IMR-90 (cell line): ENCODE results near the gene KCNQ5. TPM values are rescaled to one million over a fixed set of nuclear protein-coding genes. Genes with fewer than 3 reads are reported as not detected.

Source experiments
- ATAC-seq: fragments of 200-7000 bp; cut with Tn5 transposase; 2 replicates; pipeline ENCODE4 v1.9.1; 2020; ENCODE audit warnings: low read depth, mild to moderate bottlenecking, moderate library complexity
- BruUV-seq: library from RNA; stranded (reverse); fragments of 400-500 nt; replicated peaks from 2 replicates; lab custom pipeline; 2021; lab: Mats Ljungman, UMichigan
- CTCF ChIA-PET: fragments of 300-600 bp; formaldehyde crosslinking; extraction: SDS; loops from one replicate; lab custom pipeline; 2021; ENCODE audit warnings: antibody characterized with exemption; lab: Yijun Ruan, JAX
- POLR2A ChIA-PET: fragments of 300-600 bp; sonication (Branson Sonifier 250); formaldehyde crosslinking; loops from one replicate; lab custom pipeline; 2022; ENCODE audit warnings: antibody characterized with exemption; ENCODE audit not compliant: unreplicated experiment; lab: Charles Lee
- DNase-seq: peaks from one replicate; pipeline ENCODE4 v3.0.0; 2013
- H2AFZ ChIP-seq: replicated peaks from 2 replicates; pipeline ENCODE3; 2013; ENCODE audit warnings: low read length, mild to moderate bottlenecking; ENCODE audit not compliant: poor library complexity
- H2AK5ac ChIP-seq: 2 replicates; pipeline ENCODE4 v1.6.1; 2013; ENCODE audit warnings: low read depth, low read length, inconsistent platforms
- H2AK9ac ChIP-seq: replicated peaks from 2 replicates; pipeline ENCODE3; 2013; ENCODE audit warnings: mild to moderate bottlenecking, low read depth, low read length, moderate library complexity; ENCODE audit not compliant: poor library complexity
- H2BK120ac ChIP-seq: 2 replicates; pipeline ENCODE4 v1.6.1; 2013; ENCODE audit warnings: low read depth, low read length, inconsistent platforms
- H2BK15ac ChIP-seq: 3 replicates; pipeline ENCODE4 v1.6.1; 2013; ENCODE audit warnings: low read depth, low read length, inconsistent platforms
- H2BK20ac ChIP-seq: 2 replicates; pipeline ENCODE4 v1.6.1; 2013; ENCODE audit warnings: low read depth, mild to moderate bottlenecking, inconsistent platforms, low read length, moderate library complexity
- H2BK5ac ChIP-seq: 2 replicates; pipeline ENCODE4 v1.6.1; 2013; ENCODE audit warnings: mild to moderate bottlenecking, low read depth, low read length, inconsistent platforms; ENCODE audit not compliant: poor library complexity, severe bottlenecking
- H3K14ac ChIP-seq: replicated peaks from 2 replicates; pipeline ENCODE4 v1.6.1; 2013; ENCODE audit warnings: low read depth, low read length, inconsistent platforms
- H3K18ac ChIP-seq: 2 replicates; pipeline ENCODE4 v1.6.1; 2013; ENCODE audit warnings: low read depth, low read length, control low read depth
- H3K23ac ChIP-seq: 2 replicates; pipeline ENCODE4 v1.6.1; 2013; ENCODE audit warnings: low read depth, low read length, inconsistent platforms
- H3K27ac ChIP-seq: 2 replicates; pipeline ENCODE4 v1.5.1; 2013; ENCODE audit warnings: mild to moderate bottlenecking, control low read depth, low read length; ENCODE audit not compliant: insufficient read depth
- H3K27me3 ChIP-seq: 2 replicates; pipeline ENCODE4 v1.6.1; 2013; ENCODE audit warnings: low read length; ENCODE audit not compliant: control insufficient read depth, insufficient read depth
- H3K36me3 ChIP-seq: 2 replicates; pipeline ENCODE4 v1.6.1; 2013; ENCODE audit warnings: low read length, mixed read lengths; ENCODE audit not compliant: control insufficient read depth, insufficient read depth
- H3K4ac ChIP-seq: 2 replicates; pipeline ENCODE4 v1.6.1; 2013; ENCODE audit warnings: low read depth, low read length, inconsistent platforms
- H3K4me1 ChIP-seq: 2 replicates; pipeline ENCODE4 v1.6.1; 2013; ENCODE audit warnings: low read length, mixed read lengths; ENCODE audit not compliant: control insufficient read depth, insufficient read depth
- H3K4me2 ChIP-seq: 2 replicates; pipeline ENCODE4 v1.6.1; 2013; ENCODE audit warnings: low read depth, mild to moderate bottlenecking, control low read depth, low read length, moderate library complexity
- H3K4me3 ChIP-seq: 2 replicates; pipeline ENCODE4 v1.5.1; 2013; ENCODE audit warnings: low read depth, mild to moderate bottlenecking, control low read depth, low read length, moderate library complexity; ENCODE audit not compliant: insufficient read depth
- H3K56ac ChIP-seq: 2 replicates; pipeline ENCODE4 v1.6.1; 2013; ENCODE audit warnings: low read length, inconsistent platforms; ENCODE audit not compliant: insufficient read depth; ENCODE audit errors: extremely low read depth
- H3K79me1 ChIP-seq, 2 experiments: 2 replicates each; pipeline ENCODE4 v1.6.1; 2013; ENCODE audit warnings: low read length in 2 of 2, inconsistent platforms in 1 of 2, low read depth in 1 of 2
- H3K9ac ChIP-seq: 2 replicates; pipeline ENCODE4 v1.6.1; 2013; ENCODE audit warnings: low read depth, low read length, control low read depth
- H3K9me1 ChIP-seq: 2 replicates; pipeline ENCODE4 v1.6.1; 2013; ENCODE audit warnings: low read length, inconsistent platforms; ENCODE audit not compliant: insufficient read depth
- H3K9me3 ChIP-seq: 2 replicates; pipeline ENCODE4 v1.6.1; 2013; ENCODE audit warnings: low read length; ENCODE audit not compliant: control insufficient read depth, insufficient read depth
- H4K20me1 ChIP-seq: 2 replicates; pipeline ENCODE4 v1.6.1; 2013; ENCODE audit warnings: low read length, inconsistent platforms; ENCODE audit not compliant: insufficient read depth
- H4K5ac ChIP-seq: 2 replicates; pipeline ENCODE4 v1.6.1; 2013; ENCODE audit warnings: mild to moderate bottlenecking, low read depth, low read length, control low read depth
- H4K8ac ChIP-seq, 2 experiments: 2 replicates each; pipeline ENCODE4 v1.6.1; 2013; ENCODE audit warnings: low read depth in 2 of 2, low read length in 2 of 2, control low read depth in 1 of 2, inconsistent platforms in 1 of 2
- H4K91ac ChIP-seq: 2 replicates; pipeline ENCODE4 v1.6.1; 2013; ENCODE audit warnings: low read depth, low read length, inconsistent platforms; ENCODE audit not compliant: insufficient read depth
- CHD1 ChIP-seq: IDR thresholded peaks from 2 replicates; pipeline ENCODE4 v1.6.1; 2012; ENCODE audit warnings: low read depth, low read length, improper control_type of control experiment
- CTCF ChIP-seq: conservative IDR thresholded peaks from 2 replicates; pipeline ENCODE4 v1.5.1; 2012; ENCODE audit warnings: mild to moderate bottlenecking, low read depth, low read length, improper control_type of control experiment
- FOS ChIP-seq: fragments of 150-350 bp; IDR thresholded peaks from 2 replicates; pipeline ENCODE4 v1.6.1; 2016; ENCODE audit warnings: low read depth, low read length
- MAFK ChIP-seq: IDR thresholded peaks from 2 replicates; pipeline ENCODE4 v1.6.1; 2012; ENCODE audit warnings: low read depth, low read length, improper control_type of control experiment
- MAZ ChIP-seq: IDR thresholded peaks from 2 replicates; pipeline ENCODE4 v1.6.1; 2012; ENCODE audit warnings: low read depth, mild to moderate bottlenecking, low read length, improper control_type of control experiment, moderate library complexity, borderline replicate concordance
- MXI1 ChIP-seq: IDR thresholded peaks from 2 replicates; pipeline ENCODE4 v1.6.1; 2012; ENCODE audit warnings: low read depth, mild to moderate bottlenecking, low read length, moderate library complexity, borderline replicate concordance
- NFE2L2 ChIP-seq: fragments of 150-350 bp; IDR thresholded peaks from 2 replicates; pipeline ENCODE4 v1.6.1; 2016; ENCODE audit warnings: low read depth, mild to moderate bottlenecking, low read length
- POLR2A ChIP-seq: IDR thresholded peaks from 2 replicates; pipeline ENCODE4 v1.6.1; 2012; ENCODE audit warnings: mild to moderate bottlenecking, low read depth, low read length
- RAD21 ChIP-seq: IDR thresholded peaks from 2 replicates; pipeline ENCODE4 v1.6.1; 2012; ENCODE audit warnings: low read length, improper control_type of control experiment
- RFX5 ChIP-seq: IDR thresholded peaks from 2 replicates; pipeline ENCODE4 v1.8.0; 2012; ENCODE audit warnings: low read depth, mild to moderate bottlenecking, low read length, moderate library complexity
- SMC3 ChIP-seq: fragments of 150-350 bp; IDR thresholded peaks from 2 replicates; pipeline ENCODE4 v1.6.1; 2016; ENCODE audit warnings: low read depth, mild to moderate bottlenecking, antibody characterized with exemption, low read length, moderate library complexity
- WGBS, 2 experiments: methylation state at CpG; one replicate each; pipeline versions ENCODE4 v1.1.5 to v1.1.7; 2013; ENCODE audit warnings: missing lambda C conversion rate in 2 of 2; ENCODE audit not compliant: insufficient read length in 1 of 2; ENCODE audit errors: extremely low coverage in 2 of 2; 5-methylcytosine and 5-hydroxymethylcytosine counted together
- dilution Hi-C: fragments of 300-500 bp; cut with HindIII; formaldehyde crosslinking; loops from one replicate; pipeline ENCODE4 v1.14.3; 2018; ENCODE audit warnings: low sequenced_read_pairs; ENCODE audit not compliant: unreplicated experiment
- in situ Hi-C: fragments of 300-500 bp; cut with MboI; formaldehyde crosslinking; loops from 3 replicates; pipeline ENCODE4 v1.14.3; 2019; ENCODE audit warnings: low sequenced_read_pairs, inconsistent platforms, mixed read lengths
- intact Hi-C: fragments of 100-400 bp; cut with micrococcal nuclease; formaldehyde crosslinking; loops from 2 replicates; pipeline ENCODE4 v1.10.0; 2022
- polyA plus RNA-seq, 3 experiments: library from polyadenylated mRNA; depleted of rRNA; stranded (reverse); fragments of >200 nt; gene quantifications; 2 replicates each; pipeline ENCODE4 v1.2.3, GENCODE V29; 2012; ENCODE audit warnings: low replicate concordance in 1 of 3
- total RNA-seq: library from RNA; depleted of rRNA; stranded (reverse); fragments of >200 nt; gene quantifications from 2 replicates; pipeline ENCODE4 v1.2.3, GENCODE V29; 2012
- TF ChIP-seq, protein P1 (sequence below): fragments of 150-350 bp; IDR thresholded peaks from 2 replicates; pipeline ENCODE4 v1.6.1; 2016; ENCODE audit warnings: low read depth, mild to moderate bottlenecking, low read length, moderate library complexity, borderline replicate concordance

Gene KCNQ5
- total and polyA plus RNA-seq, 2 of the 4 experiments (the other 2 are of a cell fraction), result 0.75 to 1.3 TPM

DNA sequence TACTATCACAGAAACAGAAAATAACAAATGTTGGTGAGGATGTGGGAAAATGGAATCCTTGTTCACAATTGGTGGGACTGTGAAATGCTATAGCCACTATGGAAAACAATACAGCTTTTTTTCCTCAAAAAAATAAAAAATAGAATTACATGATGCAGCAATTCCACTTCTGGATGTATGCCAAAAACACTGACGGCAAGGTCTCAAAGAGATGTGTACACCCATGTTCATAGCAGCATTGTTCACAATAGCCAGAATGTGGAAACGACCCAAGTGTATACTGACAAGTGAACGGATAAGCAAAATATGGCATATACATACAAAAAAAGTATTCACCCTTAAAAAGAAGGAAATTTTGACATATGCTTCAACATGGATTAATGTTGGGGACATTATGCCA is 390.1 kb downstream of the KCNQ5 start:
- H2AK9ac ChIP-seq, result no peak overlapping the region
- TF ChIP-seq MXI1 (no peak), POLR2A (no peak), NFE2L2 (no peak), MAFK (no peak), SMC3 (no peak), RFX5 (no peak), FOS (no peak), CTCF (no peak), MAZ (no peak), RAD21 (no peak), CHD1 (no peak)
- TF ChIP-seq, protein P1, sequence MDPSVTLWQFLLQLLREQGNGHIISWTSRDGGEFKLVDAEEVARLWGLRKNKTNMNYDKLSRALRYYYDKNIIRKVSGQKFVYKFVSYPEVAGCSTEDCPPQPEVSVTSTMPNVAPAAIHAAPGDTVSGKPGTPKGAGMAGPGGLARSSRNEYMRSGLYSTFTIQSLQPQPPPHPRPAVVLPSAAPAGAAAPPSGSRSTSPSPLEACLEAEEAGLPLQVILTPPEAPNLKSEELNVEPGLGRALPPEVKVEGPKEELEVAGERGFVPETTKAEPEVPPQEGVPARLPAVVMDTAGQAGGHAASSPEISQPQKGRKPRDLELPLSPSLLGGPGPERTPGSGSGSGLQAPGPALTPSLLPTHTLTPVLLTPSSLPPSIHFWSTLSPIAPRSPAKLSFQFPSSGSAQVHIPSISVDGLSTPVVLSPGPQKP, result no peak
- no peak overlapping the region for H2BK120ac ChIP-seq
- no peaks in the 10 kb centered on the region for H3K9me3 ChIP-seq
- ATAC-seq (no peak), DNase-seq (no peak)
- H4K8ac ChIP-seq, result no peak overlapping the region
- dilution Hi-C loops, result no loop called here
- H3K9me1 ChIP-seq, result no peaks in the 10 kb centered on the region
- H3K4ac ChIP-seq, result no peak overlapping the region
- no peaks in the 10 kb centered on the region for H3K4me1 ChIP-seq
- no TSS peak for BruUV-seq
- H3K27ac ChIP-seq, result no peak overlapping the region
- H3K56ac ChIP-seq, result no peak overlapping the region
- no peaks in the 10 kb centered on the region for H3K27me3 ChIP-seq
- no peak overlapping the region for H2BK20ac ChIP-seq
- H4K91ac ChIP-seq, result no peak overlapping the region
- ChIA-PET CTCF (interaction anchor here (0.6 kb wide), 1 partner anchor 783 kb away, joined by 3 read pairs; no protein-coding TSS in a partner anchor), POLR2A (no interaction called here)
- H3K79me1 ChIP-seq, result no peaks in the 10 kb centered on the region
- no CpG with 5 or more reads among the region's 3 CpGs for WGBS, 2 experiments
- H3K4me2 ChIP-seq, result no peak overlapping the region
- no peak overlapping the region for H2AK5ac ChIP-seq
- no peak overlapping the region for H2BK15ac ChIP-seq
- no peaks in the 10 kb centered on the region for H4K20me1 ChIP-seq
- no peaks in the 10 kb centered on the region for H3K36me3 ChIP-seq
- H3K18ac ChIP-seq, result no peak overlapping the region
- no peak overlapping the region for H2BK5ac ChIP-seq
- H2AFZ ChIP-seq, result no peak overlapping the region
- in situ Hi-C loops, result no loop called here
- H3K9ac ChIP-seq, result no peak overlapping the region
- no peak overlapping the region for H4K5ac ChIP-seq
- H3K23ac ChIP-seq, result no peak overlapping the region
- H3K4me3 ChIP-seq, result no peak overlapping the region
- H3K14ac ChIP-seq, result no peak overlapping the region
- intact Hi-C loops, result no loop called here
